AG09309 (cell line): ENCODE measurements around the gene OBSL1.

Experiments
- DNase-seq: peaks from one replicate; pipeline ENCODE4 v3.0.0-alpha.2; 2010; ENCODE audit warnings: low read depth
- H3K4me3 ChIP-seq: 2 replicates; pipeline ENCODE4 v1.5.1; 2011; ENCODE audit warnings: mild to moderate bottlenecking, low read depth, low read length, moderate library complexity; ENCODE audit not compliant: control insufficient read depth
- TF ChIP-seq, protein P1 (sequence below): IDR thresholded peaks from 2 replicates; pipeline ENCODE4 v1.5.1; 2011; ENCODE audit warnings: mild to moderate bottlenecking, low read depth, low read length, inconsistent platforms; ENCODE audit not compliant: insufficient read depth, control insufficient read depth; ENCODE audit errors: missing control alignments

OBSL1 gene

GRCh38 chr2:219578811-219579613 lies 7.7 kb upstream of the OBSL1 start:
- no peak for DNase-seq
- TF ChIP-seq, protein P1, sequence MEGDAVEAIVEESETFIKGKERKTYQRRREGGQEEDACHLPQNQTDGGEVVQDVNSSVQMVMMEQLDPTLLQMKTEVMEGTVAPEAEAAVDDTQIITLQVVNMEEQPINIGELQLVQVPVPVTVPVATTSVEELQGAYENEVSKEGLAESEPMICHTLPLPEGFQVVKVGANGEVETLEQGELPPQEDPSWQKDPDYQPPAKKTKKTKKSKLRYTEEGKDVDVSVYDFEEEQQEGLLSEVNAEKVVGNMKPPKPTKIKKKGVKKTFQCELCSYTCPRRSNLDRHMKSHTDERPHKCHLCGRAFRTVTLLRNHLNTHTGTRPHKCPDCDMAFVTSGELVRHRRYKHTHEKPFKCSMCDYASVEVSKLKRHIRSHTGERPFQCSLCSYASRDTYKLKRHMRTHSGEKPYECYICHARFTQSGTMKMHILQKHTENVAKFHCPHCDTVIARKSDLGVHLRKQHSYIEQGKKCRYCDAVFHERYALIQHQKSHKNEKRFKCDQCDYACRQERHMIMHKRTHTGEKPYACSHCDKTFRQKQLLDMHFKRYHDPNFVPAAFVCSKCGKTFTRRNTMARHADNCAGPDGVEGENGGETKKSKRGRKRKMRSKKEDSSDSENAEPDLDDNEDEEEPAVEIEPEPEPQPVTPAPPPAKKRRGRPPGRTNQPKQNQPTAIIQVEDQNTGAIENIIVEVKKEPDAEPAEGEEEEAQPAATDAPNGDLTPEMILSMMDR = no peak

DNA sequence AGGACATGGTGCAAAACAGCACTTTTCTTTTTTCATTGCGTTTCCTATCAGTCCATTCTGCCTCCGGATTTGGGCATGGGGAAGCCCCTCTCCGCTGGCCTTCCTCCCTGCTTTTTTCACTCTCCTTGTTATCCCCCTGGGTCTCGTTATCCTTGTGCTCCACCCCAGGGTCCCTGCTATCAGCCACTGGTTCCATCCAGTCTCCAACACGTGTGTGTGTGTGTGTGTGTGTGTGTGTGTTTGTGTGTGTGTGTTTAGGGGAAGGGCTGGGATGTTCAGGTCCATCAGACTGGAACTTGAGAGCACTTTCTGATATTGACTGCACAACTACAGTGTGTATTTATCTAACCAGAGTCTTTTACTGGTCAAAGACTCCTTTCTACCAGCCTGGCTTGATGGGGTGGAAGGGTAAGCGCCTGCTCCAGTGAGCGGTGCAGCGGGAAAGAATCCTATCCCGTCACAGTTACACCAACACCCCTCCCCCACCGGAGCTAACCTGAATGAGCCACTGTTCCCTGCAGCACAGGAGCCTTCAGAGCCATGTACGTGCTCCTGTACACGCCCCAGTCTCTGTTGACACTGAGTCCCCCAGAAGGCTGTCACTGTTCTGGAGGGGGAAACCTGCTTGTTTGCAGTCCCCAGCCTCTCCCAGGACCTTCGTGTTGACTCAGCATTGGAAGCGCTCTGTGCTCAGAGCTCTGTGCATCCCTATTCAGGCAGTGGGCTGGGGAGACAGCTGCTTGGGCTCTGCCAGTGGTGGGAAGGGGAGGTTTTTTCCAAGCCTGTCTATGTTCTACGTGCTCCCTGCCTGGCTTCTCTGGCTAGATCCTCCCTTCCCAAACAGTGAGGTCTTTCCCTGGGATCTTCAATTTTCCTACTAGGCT lies 5.4 kb upstream of the OBSL1 start:
- DNase-seq = no peak
- TF ChIP-seq, protein P1 = no peak
- no peak overlapping the region for H3K4me3 ChIP-seq

More at GRCh38 chr2:219578811-219579613, 7.7 kb upstream of the OBSL1 start:
- H3K4me3 ChIP-seq = no peak overlapping the region

- TF ChIP-seq, protein P1 = no peak
- no peak overlapping the region for H3K4me3 ChIP-seq
- DNase-seq = no peak
These were observed 4.5 kb upstream of the OBSL1 start for GRCh38 chr2:219575566-219576504.

DNA sequence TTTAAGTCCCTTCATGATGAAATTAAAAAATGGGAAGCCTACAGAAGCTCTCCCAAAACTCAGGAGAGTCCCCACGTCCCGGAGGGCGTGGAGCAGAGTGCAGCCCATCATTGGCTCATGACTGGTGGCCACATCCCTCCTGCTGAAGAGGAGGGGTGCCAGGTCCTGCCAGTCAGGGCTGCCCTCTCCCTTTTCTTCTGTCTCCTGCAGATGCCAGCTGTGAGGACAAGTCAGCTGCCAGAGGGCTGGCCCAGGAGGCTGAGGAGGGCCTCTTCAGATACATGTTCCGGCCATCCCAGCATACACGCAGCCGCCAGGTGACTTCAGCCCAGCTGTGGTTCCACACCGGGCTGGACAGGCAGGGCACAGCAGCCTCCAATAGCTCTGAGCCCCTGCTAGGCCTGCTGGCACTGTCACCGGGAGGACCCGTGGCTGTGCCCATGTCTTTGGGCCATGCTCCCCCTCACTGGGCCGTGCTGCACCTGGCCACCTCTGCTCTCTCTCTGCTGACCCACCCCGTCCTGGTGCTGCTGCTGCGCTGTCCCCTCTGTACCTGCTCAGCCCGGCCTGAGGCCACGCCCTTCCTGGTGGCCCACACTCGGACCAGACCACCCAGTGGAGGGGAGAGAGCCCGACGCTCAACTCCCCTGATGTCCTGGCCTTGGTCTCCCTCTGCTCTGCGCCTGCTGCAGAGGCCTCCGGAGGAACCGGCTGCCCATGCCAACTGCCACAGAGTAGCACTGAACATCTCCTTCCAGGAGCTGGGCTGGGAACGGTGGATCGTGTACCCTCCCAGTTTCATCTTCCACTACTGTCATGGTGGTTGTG lies 3.4 kb upstream of the OBSL1 start:
- no peak overlapping the region for H3K4me3 ChIP-seq
- TF ChIP-seq, protein P1 = no peak
- no peak for DNase-seq

GRCh38 chr2:219573166-219573565 lies 1.8 kb upstream of the OBSL1 start:
- no peak for DNase-seq
- TF ChIP-seq, protein P1 = no peak
- no peak overlapping the region for H3K4me3 ChIP-seq
